ENCODE results near the gene LILRB3.
"Not testable (repeated sequence)": the region's sequence is repeated elsewhere in the genome, so short reads cannot be mapped to it uniquely, and the experiment has no call there.

LILRB3 gene

GRCh38 chr19:54242646-54243045, 19.8 kb upstream of the LILRB3 start, which contains the start of gene LILRA6:
LILRA6 (minus strand) TSS chr19:54242790.
- in situ Hi-C loops (cut with MboI; ENCODE audit: low sequenced_read_pairs), result not testable (repeated sequence)

GRCh38 chr19:54242234-54242633, 19.4 kb upstream of the LILRB3 start:
- in situ Hi-C loops (cut with MboI; ENCODE audit: low sequenced_read_pairs), result not testable (repeated sequence)

DNA sequence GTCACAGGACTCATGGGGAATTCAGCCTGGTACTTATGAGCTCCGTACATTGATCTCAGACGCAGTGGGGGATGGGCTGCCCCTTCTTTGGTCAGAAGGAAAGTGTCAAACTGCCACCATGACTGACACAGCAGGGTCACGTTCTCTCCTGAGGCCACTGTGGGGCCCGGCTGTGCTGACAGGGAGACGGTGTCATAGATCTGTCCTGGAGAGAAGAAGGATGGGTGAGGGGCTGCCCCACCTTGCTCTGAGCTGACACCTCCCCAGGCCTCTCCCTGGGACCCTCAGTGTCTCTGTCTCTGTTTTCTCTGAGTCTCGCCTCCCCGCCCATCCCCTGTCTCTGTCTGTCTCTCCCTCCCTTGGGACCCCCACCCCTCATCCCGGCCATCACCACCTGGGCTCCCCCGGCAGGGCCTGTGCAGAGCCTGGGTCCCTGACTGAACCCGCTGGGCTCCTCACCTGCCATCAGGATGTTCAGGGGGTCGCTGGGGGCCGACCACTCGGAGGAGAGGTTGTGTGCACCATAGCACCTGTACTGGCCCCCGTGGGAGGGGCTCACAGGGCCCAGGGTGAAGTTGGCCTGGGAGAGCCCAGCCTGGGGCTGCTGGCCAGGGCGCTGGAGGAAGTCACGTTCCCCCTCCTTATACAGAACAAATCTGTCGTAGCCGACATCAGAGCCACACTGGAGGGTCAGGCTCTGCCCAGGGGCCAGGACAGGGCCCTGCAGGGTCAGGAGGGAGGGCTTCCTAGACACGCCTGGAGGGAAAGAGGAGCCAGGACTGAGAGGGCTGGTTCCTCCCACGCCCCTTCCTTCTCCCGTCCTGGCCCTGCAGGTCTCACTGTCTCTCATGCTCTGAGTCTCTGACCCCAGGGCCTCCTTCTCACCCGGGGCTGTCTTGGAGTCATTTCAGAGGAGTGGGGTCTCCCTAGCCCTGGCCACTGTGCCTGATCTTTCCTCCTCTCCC, 17.8 kb upstream of the LILRB3 start:
- in situ Hi-C loops (cut with MboI; ENCODE audit: low sequenced_read_pairs), result not testable (repeated sequence)

GRCh38 chr19:54239491-54240371, 16.9 kb upstream of the LILRB3 start:
- in situ Hi-C loops (cut with MboI; ENCODE audit: low sequenced_read_pairs), result not testable (repeated sequence)

GRCh38 chr19:54233941-54234340, 11.1 kb upstream of the LILRB3 start:
- in situ Hi-C loops (cut with MboI; ENCODE audit: low sequenced_read_pairs), result no loop called here

- in situ Hi-C loops (cut with MboI; ENCODE audit: low sequenced_read_pairs), result no loop called here
These were observed 8.5 kb upstream of the LILRB3 start for GRCh38 chr19:54231077-54231931.

DNA sequence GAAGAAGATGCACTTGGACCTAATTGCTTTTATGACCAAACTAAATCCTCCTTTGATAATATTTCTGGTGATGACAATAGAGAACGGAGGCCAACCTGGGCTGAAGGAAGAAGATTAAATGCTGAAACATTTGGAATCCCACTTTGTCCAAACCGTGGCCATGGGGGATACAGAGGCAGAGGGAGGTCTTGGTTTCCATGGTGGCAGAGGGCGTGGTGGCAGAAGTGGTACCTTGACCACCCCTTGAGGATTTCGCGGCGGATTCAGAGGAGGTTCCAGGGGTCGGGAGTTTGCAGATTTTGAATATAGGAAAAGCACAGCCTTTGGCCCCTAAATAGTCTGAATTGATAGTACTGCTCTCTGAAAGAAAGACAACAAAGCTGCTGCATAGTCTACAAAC, 7.2 kb upstream of the LILRB3 start:
- in situ Hi-C loops (cut with MboI; ENCODE audit: low sequenced_read_pairs), result no loop called here

DNA sequence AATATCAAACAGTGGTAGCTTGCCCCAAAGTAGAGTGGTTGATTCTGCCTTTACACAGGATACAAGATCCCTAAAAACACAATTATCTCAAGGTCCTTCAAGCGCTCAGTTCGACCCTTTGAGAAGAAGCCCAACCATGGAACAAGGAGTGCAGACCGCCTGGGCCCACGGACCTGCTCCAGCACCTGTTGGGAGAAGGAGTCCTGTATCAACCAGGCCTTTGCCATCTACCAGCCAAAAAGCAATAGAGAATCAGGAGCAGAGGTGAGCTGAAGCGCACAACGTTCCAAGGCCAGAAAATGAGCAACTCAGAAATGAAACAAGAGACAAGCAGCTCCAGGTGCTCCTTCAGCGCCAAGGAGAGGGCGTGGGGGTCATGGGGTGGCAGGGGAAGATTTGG, 6.3 kb upstream of the LILRB3 start:
- in situ Hi-C loops (cut with MboI; ENCODE audit: low sequenced_read_pairs), result no loop called here

GRCh38 chr19:54224619-54225018, 1.8 kb upstream of the LILRB3 start:
- in situ Hi-C loops (cut with MboI; ENCODE audit: low sequenced_read_pairs), result not testable (repeated sequence)

DNA sequence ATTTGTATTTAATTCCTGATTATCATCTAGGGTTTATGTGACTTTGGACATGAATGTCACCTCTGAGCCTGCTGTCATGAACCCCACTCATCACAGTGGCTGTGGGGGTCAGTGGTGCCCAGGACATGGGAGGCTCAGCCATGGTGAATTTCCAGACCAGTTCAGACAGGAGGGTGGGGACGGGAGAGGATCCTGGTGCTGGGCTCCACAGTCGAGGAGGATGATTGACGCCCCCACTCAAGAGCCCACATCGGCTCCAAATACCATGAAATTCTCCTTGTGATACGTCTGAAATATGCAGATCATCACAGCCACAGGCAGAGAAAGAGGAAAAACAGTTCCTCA, 1.1 kb upstream of the LILRB3 start:
- in situ Hi-C loops (cut with MboI; ENCODE audit: low sequenced_read_pairs), result not testable (repeated sequence)

GRCh38 chr19:54223277-54223936, 600 bp upstream of the LILRB3 start:
- in situ Hi-C loops (cut with MboI; ENCODE audit: low sequenced_read_pairs), result not testable (repeated sequence)

- in situ Hi-C loops (cut with MboI; ENCODE audit: low sequenced_read_pairs), result not testable (repeated sequence)
These were observed 860 bp downstream of the LILRB3 start for GRCh38 chr19:54221947-54222346.

- in situ Hi-C loops (cut with MboI; ENCODE audit: low sequenced_read_pairs), result not testable (repeated sequence)
These were observed 3.1 kb downstream of the LILRB3 start for GRCh38 chr19:54219702-54220101.

DNA sequence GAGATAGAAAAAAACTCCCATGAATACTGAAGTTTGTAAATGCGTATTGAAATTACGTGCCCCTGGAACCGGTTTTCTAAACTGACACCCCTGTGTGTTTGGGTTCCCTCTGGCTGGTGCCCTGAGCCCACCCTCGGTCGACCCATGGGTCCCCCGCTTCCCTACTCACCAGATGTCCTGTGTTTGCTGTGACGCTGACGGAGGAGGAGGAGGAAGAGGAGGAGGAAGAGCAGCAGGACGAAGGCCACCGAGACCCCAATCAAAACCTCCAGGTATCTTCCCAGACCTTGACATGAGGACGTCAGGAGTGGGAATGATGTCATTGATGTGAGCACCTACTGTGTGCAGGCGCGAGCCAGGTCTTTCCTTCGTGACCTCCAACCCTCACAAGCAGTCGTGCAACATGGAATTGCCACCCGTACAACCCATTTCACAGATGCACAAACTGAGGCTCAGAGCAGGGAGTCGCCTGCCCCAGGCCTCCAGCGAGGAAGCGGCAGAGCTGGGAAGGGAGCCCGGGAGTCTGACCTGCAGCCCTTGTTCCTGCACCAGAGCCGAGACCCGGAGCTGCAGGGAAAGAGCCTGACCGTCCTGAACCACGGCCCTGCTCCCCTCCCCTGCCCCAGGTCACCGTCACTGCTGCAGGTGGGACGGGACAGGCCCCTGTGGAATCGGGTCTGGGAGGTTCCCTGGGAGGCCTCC, 3.7 kb downstream of the LILRB3 start:
- in situ Hi-C loops (cut with MboI; ENCODE audit: low sequenced_read_pairs), result no loop called here

DNA sequence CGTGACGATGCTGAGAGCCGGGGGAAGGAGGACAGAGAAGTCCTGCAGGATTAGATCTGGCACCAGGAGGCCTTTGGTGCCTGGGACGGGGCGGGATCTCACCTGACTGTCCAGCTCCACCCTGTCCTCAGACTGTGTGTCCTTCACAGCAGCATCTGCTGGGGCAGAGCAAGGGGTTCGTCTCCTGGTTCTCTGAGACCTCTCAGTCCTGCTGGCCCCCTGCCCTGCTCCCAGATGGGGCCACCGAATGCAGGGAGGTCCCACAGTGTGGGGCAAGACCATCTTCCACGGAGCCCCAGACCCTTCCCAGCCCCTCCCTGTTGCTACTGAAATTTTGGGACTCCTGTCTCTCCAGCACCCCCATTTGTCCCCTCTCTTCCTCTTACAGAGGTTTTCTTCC, 4.5 kb downstream of the LILRB3 start:
- in situ Hi-C loops (cut with MboI; ENCODE audit: low sequenced_read_pairs), result no loop called here

DNA sequence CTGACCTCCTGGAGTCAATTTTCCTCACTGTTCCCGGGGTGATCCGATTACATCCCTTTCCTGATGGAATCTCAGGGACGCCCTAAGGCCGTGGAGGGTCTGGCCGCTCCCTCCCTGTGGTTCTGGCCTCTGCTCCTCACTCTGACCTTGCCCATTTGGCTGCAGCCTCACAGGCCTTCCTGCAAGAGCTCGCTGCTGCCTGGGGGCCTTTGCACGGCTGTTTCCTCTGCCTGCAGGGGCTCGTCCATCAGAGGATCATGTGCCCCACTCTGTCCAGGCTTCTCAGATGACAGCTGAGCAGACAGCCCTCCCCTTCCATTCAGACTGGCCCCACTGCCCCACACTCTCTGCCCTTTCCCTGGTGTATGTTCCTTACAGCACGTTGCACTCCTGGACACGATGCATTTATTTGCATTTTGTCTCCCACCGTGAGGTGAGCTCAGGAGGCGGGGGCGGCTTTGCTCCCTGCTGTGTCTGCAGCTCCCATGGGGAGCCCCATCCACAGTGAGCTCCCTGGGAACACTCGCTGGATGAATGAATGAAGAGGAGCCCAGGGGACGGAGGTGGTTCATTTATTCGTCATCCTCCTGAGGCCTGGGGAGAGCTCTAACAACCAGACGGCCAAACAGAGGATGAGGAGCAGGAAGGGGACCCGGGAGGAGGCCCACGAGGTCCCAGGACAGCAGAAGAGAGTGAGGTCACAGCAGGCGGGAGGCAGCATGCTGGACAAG, 5.1 kb downstream of the LILRB3 start:
- in situ Hi-C loops (cut with MboI; ENCODE audit: low sequenced_read_pairs), result not testable (repeated sequence)

GRCh38 chr19:54216869-54217268, 5.9 kb downstream of the LILRB3 start:
- in situ Hi-C loops (cut with MboI; ENCODE audit: low sequenced_read_pairs), result no loop called here

DNA sequence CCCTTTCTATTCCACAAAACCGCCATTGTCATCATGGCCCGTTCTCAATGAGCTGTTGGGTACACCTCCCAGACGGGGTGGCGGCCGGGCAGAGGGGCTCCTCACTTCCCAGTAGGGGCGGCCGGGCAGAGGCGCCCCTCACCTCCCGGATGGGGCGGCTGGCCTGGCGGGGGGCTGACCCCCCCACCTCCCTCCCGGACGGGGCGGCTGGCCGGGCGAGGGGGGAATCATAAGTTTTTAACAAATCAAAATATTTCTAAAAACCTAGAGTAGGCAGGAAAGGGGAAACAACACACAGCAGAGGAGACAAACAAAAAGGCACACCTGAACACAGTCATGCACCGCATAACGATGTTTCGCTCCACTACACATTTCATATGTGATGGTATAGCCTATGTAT, 8.1 kb downstream of the LILRB3 start:
- in situ Hi-C loops (cut with MboI; ENCODE audit: low sequenced_read_pairs), result not testable (repeated sequence)

GRCh38 chr19:54214217-54214616, 8.6 kb downstream of the LILRB3 start:
- in situ Hi-C loops (cut with MboI; ENCODE audit: low sequenced_read_pairs), result not testable (repeated sequence)
